ENCODE data around the gene PHKG1.
"Not testable (repeated sequence)": the region's sequence is repeated elsewhere in the genome, so short reads cannot be mapped to it uniquely, and the experiment has no call there.

Gene PHKG1

DNA sequence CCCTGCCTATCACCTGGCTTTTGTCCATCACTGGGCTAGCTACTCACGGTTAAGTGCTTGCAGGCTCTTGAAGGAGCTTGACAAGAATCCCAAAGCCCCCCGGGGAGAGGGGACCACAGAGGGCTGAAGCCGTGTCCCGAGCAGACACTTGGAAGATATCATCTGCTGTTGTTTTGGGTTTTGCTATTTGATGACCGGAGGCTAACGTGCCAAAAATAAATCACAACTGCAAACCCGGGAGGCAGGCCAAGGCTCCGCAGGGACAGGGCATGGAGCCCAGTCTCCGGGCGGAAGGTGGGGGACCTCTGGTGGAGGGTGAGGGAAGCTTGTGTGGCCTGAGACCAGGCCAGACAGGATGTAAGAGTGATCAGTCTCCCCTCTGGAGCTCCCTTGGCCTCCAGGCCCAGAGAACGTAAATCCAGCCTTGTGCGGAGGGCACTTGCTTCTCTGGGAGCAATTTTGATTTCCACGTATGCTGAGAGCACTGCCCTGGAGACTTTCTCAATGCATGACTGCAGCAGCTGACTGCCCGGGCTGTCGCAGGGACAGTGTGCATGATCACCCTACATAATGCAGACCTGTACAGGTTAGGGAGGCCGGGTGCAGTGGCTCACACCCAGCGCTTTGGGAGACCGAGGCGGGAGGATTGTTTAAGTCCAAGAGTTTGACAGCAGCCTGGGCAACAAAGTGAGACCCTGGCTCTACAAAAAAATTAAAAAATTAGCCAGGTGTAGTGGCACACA is at the start of gene PHKG1:
Gene PHKG1 (minus strand): TSS at position 164 of the 743 bp plus-strand sequence. CDS start 4,011 bp downstream, outside the sequence.
- ChIA-PET CTCF (interaction anchor here (0.6 to 3.5 kb wide), 13 partner anchors 8 to 451 kb away, joined by 3 to 21 read pairs (median 5); no protein-coding TSS in a partner anchor), POLR2A (interaction anchor here (2.1 kb wide), 1 partner anchor 13 kb away, joined by 4 read pairs; no protein-coding TSS in a partner anchor)
- H3K4me3 ChIP-seq (ENCODE audit: low read depth, low read length): no peak within 1 kb of the TSS
- TF ChIP-seq, protein P1, sequence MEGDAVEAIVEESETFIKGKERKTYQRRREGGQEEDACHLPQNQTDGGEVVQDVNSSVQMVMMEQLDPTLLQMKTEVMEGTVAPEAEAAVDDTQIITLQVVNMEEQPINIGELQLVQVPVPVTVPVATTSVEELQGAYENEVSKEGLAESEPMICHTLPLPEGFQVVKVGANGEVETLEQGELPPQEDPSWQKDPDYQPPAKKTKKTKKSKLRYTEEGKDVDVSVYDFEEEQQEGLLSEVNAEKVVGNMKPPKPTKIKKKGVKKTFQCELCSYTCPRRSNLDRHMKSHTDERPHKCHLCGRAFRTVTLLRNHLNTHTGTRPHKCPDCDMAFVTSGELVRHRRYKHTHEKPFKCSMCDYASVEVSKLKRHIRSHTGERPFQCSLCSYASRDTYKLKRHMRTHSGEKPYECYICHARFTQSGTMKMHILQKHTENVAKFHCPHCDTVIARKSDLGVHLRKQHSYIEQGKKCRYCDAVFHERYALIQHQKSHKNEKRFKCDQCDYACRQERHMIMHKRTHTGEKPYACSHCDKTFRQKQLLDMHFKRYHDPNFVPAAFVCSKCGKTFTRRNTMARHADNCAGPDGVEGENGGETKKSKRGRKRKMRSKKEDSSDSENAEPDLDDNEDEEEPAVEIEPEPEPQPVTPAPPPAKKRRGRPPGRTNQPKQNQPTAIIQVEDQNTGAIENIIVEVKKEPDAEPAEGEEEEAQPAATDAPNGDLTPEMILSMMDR (IDR thresholded peaks at IDR 0.05; ENCODE audit: insufficient read depth, low read length, missing control alignments): peak; percentile 29
- peak; percentile 44 for DNase-seq (ENCODE audit: low read depth, low spot score)

DNA sequence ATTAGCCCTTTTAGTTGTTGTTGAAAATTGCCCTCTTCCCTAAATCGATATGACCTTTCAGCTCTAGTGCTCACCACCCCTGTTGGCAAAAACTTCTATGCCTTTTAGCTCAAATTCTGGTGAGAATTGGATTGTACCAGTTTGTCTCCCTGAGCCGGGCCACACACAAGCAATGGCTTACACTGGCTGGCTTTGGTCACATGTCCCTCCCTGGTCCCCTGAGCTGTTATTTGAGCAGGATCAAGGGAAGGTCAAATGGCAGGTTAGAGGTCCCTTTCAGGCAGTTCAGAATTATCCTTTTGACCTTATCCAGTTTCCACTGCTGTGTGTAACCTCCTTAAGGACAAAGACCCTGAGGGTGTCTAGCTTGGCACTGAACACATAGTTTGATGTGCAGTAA is 38.3 kb upstream of the PHKG1 start:
- CTCF ChIA-PET; DNase-seq (ENCODE audit: low read depth, low spot score); POLR2A ChIA-PET; H3K4me3 ChIP-seq (ENCODE audit: low read depth, low read length): not testable (repeated sequence)

DNA sequence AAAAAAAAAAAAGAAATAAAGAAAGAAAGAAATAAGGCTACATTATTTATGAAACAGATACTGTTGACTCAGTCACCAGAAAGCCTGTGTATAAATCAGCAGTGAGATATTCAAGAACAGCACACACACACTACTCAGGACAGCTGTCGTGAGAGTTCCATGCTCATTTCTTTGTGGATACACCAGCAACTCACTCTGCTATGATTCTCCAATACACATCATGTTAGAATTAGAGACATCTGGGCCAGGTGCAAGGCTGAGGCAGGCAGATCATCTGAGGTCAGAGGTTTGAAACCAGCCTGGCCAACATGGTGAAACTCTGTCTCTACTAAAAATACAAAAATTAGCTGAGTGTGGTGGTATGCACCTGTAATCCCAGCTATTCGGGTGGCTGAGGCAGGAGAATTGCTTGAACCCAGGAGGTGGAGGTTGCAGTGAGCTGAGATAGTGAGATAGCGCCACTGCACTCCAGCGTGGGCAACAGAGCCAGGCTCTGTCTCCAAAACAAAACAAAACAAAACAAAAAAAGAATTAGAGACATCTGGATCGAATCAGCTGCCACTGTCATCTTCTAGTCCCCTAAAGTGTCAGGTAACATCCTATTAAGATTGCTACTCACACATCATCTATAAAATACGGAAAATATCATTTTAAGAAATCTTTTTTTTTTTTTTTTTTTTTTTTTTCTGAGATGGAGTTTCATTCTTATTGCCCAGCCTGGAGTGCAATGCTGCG is 34.7 kb upstream of the PHKG1 start:
- CTCF ChIA-PET: no interaction called here

DNA sequence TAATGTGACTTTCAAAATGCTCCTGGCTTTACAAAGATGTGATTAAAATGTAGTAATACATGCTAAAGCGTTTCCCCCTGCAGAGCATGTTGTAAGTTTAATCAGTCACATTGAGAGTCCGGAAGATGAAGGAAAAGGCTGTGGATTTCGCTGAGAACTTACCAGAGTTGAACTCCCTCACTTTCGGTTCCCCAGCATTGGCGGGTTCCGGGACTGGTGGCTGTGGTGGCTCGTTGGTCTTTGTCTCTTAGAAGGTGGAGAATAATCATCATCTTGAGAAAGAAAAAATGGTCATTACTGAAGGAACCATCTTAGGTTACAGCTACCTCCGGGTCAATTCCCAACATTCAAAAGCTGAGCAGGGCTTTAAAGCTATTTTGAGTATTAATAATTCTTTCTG is 33.1 kb upstream of the PHKG1 start:
- no peak for DNase-seq (ENCODE audit: low read depth, low spot score)
- ChIA-PET CTCF (no interaction called here), POLR2A (no interaction called here)
- no peak overlapping the region for H3K4me3 ChIP-seq (ENCODE audit: low read depth, low read length)
- TF ChIP-seq, protein P1 (IDR thresholded peaks at IDR 0.05; ENCODE audit: insufficient read depth, low read length, missing control alignments): no peak

More for the DNA sequence above, 34.7 kb upstream of the PHKG1 start:
- TF ChIP-seq, protein P1 (IDR thresholded peaks at IDR 0.05; ENCODE audit: insufficient read depth, low read length, missing control alignments): no peak
- no peak overlapping the region for H3K4me3 ChIP-seq (ENCODE audit: low read depth, low read length)
- DNase-seq (ENCODE audit: low read depth, low spot score): no peak
- POLR2A ChIA-PET: no interaction called here

DNA sequence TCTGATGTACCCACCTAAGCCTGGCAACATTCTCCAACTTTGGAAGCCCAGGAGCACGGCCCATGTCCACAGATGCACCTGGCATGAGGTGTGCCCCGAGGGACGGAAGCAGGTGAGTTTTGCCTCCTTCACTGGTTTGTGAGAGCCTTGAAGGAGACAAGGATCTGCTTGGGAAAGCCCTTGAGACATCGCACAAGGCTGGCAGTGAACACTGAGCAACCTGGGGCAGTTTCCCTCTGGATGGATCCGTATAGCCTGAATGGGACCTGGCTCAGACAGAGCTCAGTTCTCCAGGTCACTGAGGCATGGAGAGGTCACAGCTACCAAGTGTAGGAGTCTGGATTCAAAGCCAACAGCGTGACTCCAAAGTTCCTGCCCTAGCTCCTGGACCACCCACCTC is 32.2 kb upstream of the PHKG1 start:
- ChIA-PET CTCF (no interaction called here), POLR2A (no interaction called here)
- H3K4me3 ChIP-seq (ENCODE audit: low read depth, low read length): no peak overlapping the region
- TF ChIP-seq, protein P1 (IDR thresholded peaks at IDR 0.05; ENCODE audit: insufficient read depth, low read length, missing control alignments): no peak
- DNase-seq (ENCODE audit: low read depth, low spot score): no peak

DNA sequence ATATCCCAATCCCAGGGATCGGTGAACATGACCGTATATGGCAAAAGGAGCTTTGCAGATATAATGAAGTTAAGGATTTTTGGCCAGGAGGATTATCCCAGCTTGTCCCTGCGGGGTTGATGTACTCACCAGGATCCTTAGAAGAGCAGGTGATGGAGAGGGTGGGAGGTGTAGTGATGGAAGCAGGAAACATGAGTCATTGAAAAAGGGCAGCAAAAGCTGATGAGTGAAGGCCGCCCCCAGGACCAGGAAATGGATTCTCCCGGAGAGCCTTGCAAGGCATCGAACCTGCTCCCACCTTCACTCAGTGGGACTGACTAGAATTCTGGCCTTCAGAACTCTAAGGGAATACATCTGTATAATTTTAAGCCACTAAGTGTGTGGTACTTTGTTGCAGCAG is 28.7 kb upstream of the PHKG1 start:
- H3K4me3 ChIP-seq (ENCODE audit: low read depth, low read length): no peak overlapping the region
- no peak for DNase-seq (ENCODE audit: low read depth, low spot score)
- TF ChIP-seq, protein P1 (IDR thresholded peaks at IDR 0.05; ENCODE audit: insufficient read depth, low read length, missing control alignments): no peak
- CTCF ChIA-PET: no interaction called here
- POLR2A ChIA-PET: no interaction called here
